Upper lobe of left lung (tissue), 4 donors: Measurements from ENCODE around the gene RASA4.
"Not testable (repeated sequence)": the region's sequence is repeated elsewhere in the genome, so short reads cannot be mapped to it uniquely, and the experiment has no call there.

ENCODE experiments used
- CTCF ChIP-seq, 6 experiments: fragments of 450-650 bp in 4 of 6; fragments of 200-600 bp in 2 of 6; sonication (generic) in 2 of 6; IDR thresholded peaks; one replicate each; pipeline ENCODE4 v1.5.1; 2016 to 2019; ENCODE audit warnings: antibody characterized with exemption in 6 of 6
- EP300 ChIP-seq, 4 donors: sonication (generic); formaldehyde crosslinking; IDR thresholded peaks; one replicate each; pipeline ENCODE4 v1.5.1; 2017; ENCODE audit warnings: antibody characterized with exemption in 4 of 4, control low read depth in 2 of 4
- POLR2A ChIP-seq, 4 donors: fragments of 450-650 bp; IDR thresholded peaks; one replicate each; pipeline ENCODE4 v1.5.1; 2016 to 2017; ENCODE audit warnings: antibody characterized with exemption in 4 of 4, mild to moderate bottlenecking in 2 of 4
- POLR2AphosphoS5 ChIP-seq, 2 donors: sonication (generic); formaldehyde crosslinking; IDR thresholded peaks; one replicate each; pipeline ENCODE4 v1.5.1; 2017; ENCODE audit warnings: antibody characterized with exemption in 2 of 2

GRCh38 chr7:102583495-102583894, 33.1 kb downstream of the RASA4 start:
- not testable (repeated sequence) for TF ChIP-seq CTCF, POLR2A, POLR2AphosphoS5, EP300 (IDR thresholded peaks at IDR 0.05)
